HUES6 (cell line): Measurements from ENCODE around the gene REEP1.
"Not testable (repeated sequence)": the region's sequence is repeated elsewhere in the genome, so short reads cannot be mapped to it uniquely, and the experiment has no call there.

Experiments used
- H3K27ac ChIP-seq: 2 replicates; pipeline ENCODE4 v1.7.0; 2013; ENCODE audit warnings: low read depth, mild to moderate bottlenecking, low read length, inconsistent platforms
- H3K27me3 ChIP-seq: 2 replicates; pipeline ENCODE4 v1.6.1; 2013; ENCODE audit warnings: low read length; ENCODE audit not compliant: control insufficient read depth, insufficient read depth
- H3K36me3 ChIP-seq: 2 replicates; pipeline ENCODE4 v1.6.1; 2013; ENCODE audit warnings: low read length; ENCODE audit not compliant: control insufficient read depth, insufficient read depth
- H3K4me1 ChIP-seq: 2 replicates; pipeline ENCODE4 v1.6.1; 2013; ENCODE audit warnings: low read length; ENCODE audit not compliant: control insufficient read depth, insufficient read depth
- H3K4me3 ChIP-seq: 2 replicates; pipeline ENCODE4 v1.5.1; 2013; ENCODE audit warnings: low read depth, low read length
- H3K9ac ChIP-seq: one replicate; pipeline ENCODE4 v1.6.1; 2013; ENCODE audit warnings: mild to moderate bottlenecking, low read length
- H3K9me3 ChIP-seq: 2 replicates; pipeline ENCODE4 v1.6.1; 2013; ENCODE audit warnings: low read depth, low read length; ENCODE audit not compliant: control insufficient read depth, insufficient read depth

The REEP1 gene

DNA sequence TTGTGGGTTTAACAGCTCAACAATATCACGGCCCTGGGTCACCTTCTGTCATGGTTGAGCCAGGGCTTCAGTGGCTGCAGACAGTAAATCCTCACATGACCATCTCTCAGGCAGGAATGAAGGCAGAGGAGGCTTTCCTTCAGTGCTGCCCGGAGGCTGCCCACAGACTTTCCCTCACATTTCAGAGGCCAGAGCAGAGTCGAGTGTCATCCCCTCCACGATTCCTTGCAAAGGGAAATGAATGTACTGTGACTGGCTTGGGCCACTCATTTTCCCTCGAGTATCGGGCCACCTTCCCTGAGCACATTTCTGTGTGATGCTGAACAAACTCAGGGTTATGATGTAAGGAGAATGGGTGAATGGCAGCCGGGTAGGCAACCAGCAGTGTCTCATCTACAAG lies 10.0 kb upstream of the REEP1 start:
- H3K27me3 ChIP-seq = no peaks in the 10 kb centered on the region; the same call in 1 of the 2 replicates
- no peaks in the 10 kb centered on the region for H3K9me3 ChIP-seq
- H3K27ac ChIP-seq = no peak overlapping the region
- no peaks in the 10 kb centered on the region for H3K4me1 ChIP-seq
- H3K4me3 ChIP-seq = no peak overlapping the region
- H3K9ac ChIP-seq = no peak overlapping the region
- no peaks in the 10 kb centered on the region for H3K36me3 ChIP-seq

GRCh38 chr2:86345783-86346370 lies 8.5 kb upstream of the REEP1 start:
- not testable (repeated sequence) for H3K4me3 ChIP-seq, H3K36me3 ChIP-seq, H3K9me3 ChIP-seq, H3K27me3 ChIP-seq, H3K9ac ChIP-seq, H3K27ac ChIP-seq, H3K4me1 ChIP-seq

GRCh38 chr2:86344404-86344803 lies 7.0 kb upstream of the REEP1 start:
- Histone ChIP-seq H3K4me3 (no peak overlapping the region), H3K9me3 (no peaks in the 10 kb centered on the region), H3K4me1 (no peaks in the 10 kb centered on the region), H3K9ac (no peak overlapping the region), H3K36me3 (no peaks in the 10 kb centered on the region), H3K27ac (no peak overlapping the region), H3K27me3 (peaks cover 21% of the 10 kb centered on the region)

DNA sequence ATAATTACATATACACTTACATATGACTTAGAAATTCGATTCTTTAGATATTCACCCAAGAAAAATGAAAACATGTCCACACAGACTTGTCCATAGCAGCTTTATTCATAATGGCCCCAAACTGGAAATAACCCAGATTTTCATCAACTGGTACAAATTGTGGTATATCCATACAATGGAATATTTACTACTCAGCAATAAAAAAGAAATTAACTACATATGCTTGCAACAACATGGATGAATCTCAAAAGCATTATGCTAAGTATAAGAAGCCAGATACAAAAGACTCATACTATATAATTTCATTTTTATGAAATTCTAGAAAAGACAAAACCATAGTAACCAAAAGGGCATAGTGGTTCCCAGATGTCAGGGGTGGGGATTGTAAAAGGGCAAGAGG lies 5.1 kb upstream of the REEP1 start:
- Histone ChIP-seq H3K4me1 (peaks cover 6% of the 10 kb centered on the region), H3K27me3 (peaks cover 40% of the 10 kb centered on the region), H3K9me3 (no peaks in the 10 kb centered on the region), H3K27ac (no peak overlapping the region), H3K36me3 (no peaks in the 10 kb centered on the region), H3K4me3 (no peak overlapping the region), H3K9ac (no peak overlapping the region)

GRCh38 chr2:86341470-86341869 lies 4.0 kb upstream of the REEP1 start:
- Histone ChIP-seq H3K9ac (no peak overlapping the region), H3K9me3 (no peaks in the 10 kb centered on the region), H3K36me3 (no peaks in the 10 kb centered on the region), H3K27me3 (peaks cover 46% of the 10 kb centered on the region), H3K27ac (no peak overlapping the region), H3K4me3 (no peak overlapping the region), H3K4me1 (peaks cover 8% of the 10 kb centered on the region)

DNA sequence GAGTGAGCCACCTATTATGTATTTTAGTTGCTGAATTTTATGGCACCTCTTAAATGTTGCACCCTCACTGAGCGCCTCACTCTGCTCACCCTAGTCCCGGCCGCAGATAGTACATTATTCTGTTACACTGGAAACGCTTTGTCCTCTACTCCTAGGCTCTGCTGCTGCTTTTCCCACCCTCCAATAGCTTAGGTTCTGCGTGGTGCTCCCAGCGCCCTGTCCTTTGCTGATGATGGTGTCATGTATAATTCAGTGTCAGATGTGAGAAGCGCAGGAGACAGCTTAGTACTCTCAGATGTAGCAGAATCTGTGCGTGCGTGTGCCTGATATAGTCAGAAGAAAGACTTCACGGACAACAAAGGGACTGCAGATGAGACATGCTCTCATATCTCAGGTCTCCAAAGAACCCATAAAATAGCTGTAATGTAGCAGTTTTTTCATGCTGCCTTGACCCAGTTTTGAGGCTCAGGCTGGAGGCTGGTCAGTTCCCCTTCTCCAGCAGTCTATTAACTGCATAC lies 1.4 kb upstream of the REEP1 start:
- Histone ChIP-seq H3K9me3 (no peaks in the 10 kb centered on the region), H3K27me3 (peaks cover 71% of the 10 kb centered on the region), H3K4me1 (peaks cover 12% of the 10 kb centered on the region), H3K9ac (no peak overlapping the region), H3K36me3 (no peaks in the 10 kb centered on the region), H3K27ac (no peak overlapping the region), H3K4me3 (no peak overlapping the region)

DNA sequence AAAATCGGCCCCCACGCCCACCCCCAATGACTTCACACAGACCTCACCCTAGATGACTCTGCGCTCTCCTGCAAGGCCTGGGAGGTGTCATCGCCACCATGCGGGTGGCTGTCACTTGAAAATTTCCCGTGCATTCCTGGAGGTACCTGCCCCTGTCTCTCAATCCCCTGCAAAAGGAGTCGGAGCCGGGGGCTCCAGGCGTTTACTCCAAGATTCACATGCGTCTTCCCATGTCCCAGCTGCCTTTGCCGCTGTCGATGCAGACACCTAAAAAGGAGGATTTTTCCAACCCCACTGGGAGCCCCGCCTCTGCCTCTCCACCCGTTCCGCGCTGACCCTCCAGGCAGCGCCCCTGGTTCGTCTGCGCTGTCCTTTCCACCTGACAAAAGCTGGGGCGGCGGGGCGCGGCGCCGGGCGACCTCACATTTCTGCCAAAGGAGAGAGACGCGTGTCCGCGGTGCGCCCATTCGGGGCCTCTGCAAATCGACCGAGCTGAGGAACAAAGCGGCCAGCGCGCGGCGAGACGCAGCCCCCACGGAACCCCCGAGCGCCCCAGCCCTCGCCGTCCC lies 667 bp downstream of the REEP1 start:
- Histone ChIP-seq H3K9me3 (no peaks in the 10 kb centered on the region), H3K4me1 (peaks cover 12% of the 10 kb centered on the region), H3K9ac (no peak overlapping the region), H3K36me3 (no peaks in the 10 kb centered on the region), H3K4me3 (peak overlapping the region; percentile 64), H3K27me3 (peaks cover 82% of the 10 kb centered on the region), H3K27ac (no peak overlapping the region)

GRCh38 chr2:86335865-86336674 lies 1.4 kb downstream of the REEP1 start:
- H3K36me3 ChIP-seq = no peaks in the 10 kb centered on the region
- H3K4me3 ChIP-seq = peak overlapping the region; percentile 64
- no peak overlapping the region for H3K27ac ChIP-seq
- H3K27me3 ChIP-seq = peaks cover 78% of the 10 kb centered on the region
- no peak overlapping the region for H3K9ac ChIP-seq
- no peaks in the 10 kb centered on the region for H3K9me3 ChIP-seq
- H3K4me1 ChIP-seq = peaks cover 12% of the 10 kb centered on the region

- H3K27me3 ChIP-seq = peaks cover 51% of the 10 kb centered on the region
- H3K4me1 ChIP-seq = peaks cover 12% of the 10 kb centered on the region
- H3K9me3 ChIP-seq = peaks cover 6% of the 10 kb centered on the region; the same call in 1 of the 2 replicates
- no peak overlapping the region for H3K4me3 ChIP-seq
- no peaks in the 10 kb centered on the region for H3K36me3 ChIP-seq
- no peak overlapping the region for H3K9ac ChIP-seq
- H3K27ac ChIP-seq = no peak overlapping the region
Observed at GRCh38 chr2:86333378-86333777, 4.0 kb downstream of the REEP1 start.

DNA sequence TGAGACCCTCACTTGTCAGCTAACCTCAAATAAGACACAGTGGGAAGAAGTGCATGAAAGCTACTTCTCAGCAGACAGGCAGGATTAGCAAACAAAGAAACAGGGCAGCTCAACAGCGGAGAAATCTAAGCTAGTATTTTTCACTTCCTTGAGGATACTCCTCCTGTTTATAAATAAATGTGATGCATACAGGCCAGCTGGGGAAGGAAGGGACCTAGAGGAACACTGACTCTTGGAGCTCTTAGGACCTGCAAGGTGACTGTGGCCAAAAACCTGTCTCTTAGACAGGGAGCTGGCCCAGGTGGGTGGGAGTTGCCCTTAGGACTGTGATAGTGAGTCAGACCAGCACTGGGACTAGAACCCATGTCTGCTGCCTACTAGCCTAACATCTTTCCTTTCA lies 4.8 kb downstream of the REEP1 start:
- Histone ChIP-seq H3K9me3 (peaks cover 6% of the 10 kb centered on the region; the same call in 1 of the 2 replicates), H3K27me3 (peaks cover 43% of the 10 kb centered on the region), H3K27ac (no peak overlapping the region)

DNA sequence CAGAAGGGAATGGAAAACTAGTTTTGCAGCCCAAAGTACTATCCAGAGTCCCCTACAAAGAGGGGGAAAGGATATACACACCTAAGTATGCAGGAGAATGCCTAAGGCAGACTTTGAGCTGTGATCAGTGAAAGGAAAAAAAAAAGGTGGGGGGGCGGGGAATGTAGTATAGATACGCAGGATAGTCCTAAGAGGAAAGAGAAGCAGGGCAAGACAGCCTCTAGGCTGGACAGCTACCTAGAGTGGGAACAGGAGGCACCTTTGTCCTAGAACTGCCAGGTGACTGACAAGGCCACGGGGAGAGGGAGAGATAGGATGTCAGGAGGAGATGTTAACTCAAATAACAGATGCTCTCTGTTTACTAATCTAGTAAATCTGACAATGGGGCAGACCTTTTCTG lies 6.0 kb downstream of the REEP1 start:
- Histone ChIP-seq H3K27ac (no peak overlapping the region), H3K4me3 (no peak overlapping the region), H3K9ac (no peak overlapping the region), H3K4me1 (peaks cover 4% of the 10 kb centered on the region; the same call in 1 of the 2 replicates), H3K9me3 (peaks cover 6% of the 10 kb centered on the region; the same call in 1 of the 2 replicates), H3K27me3 (peaks cover 34% of the 10 kb centered on the region), H3K36me3 (no peaks in the 10 kb centered on the region)

More for the DNA sequence above, 4.8 kb downstream of the REEP1 start:
- Histone ChIP-seq H3K4me1 (peaks cover 7% of the 10 kb centered on the region; the same call in 1 of the 2 replicates), H3K9ac (no peak overlapping the region), H3K36me3 (no peaks in the 10 kb centered on the region), H3K4me3 (no peak overlapping the region)
